GM19455 (cell line): ENCODE measurements around the gene LATS1.
"Not testable (repeated sequence)": the region's sequence is repeated elsewhere in the genome, so short reads cannot be mapped to it uniquely, and the experiment has no call there.

Experiments used
- ATAC-seq: cut with Tn5 transposase; IDR thresholded peaks from one replicate; pipeline ENCODE4 v1.9.1; 2021; ENCODE audit not compliant: unreplicated experiment

The LATS1 gene

GRCh38 chr6:149680503-149680902 lies 37.4 kb downstream of the LATS1 start:
- ATAC-seq: no peak

DNA sequence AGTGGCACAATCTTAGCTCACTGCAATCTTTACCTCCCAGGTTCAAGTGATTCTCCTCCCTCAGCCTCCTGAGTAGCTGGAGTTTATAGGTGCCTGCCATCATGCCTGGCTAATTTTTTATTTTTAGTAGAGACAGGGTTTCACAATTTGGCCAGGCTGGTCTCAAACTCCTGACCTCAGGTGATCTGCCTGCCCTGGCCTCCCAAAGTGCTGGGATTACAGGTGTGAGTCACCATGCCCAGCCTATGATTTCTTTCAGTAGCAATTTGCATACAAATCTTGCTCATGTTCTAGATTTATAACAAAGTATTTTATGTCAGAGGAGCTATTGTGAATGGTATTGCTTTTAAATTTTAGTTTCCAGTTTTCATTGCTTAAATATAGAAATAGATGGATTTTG lies 45.6 kb downstream of the LATS1 start:
- not testable (repeated sequence) for ATAC-seq

GRCh38 chr6:149660028-149660427 lies 57.9 kb downstream of the LATS1 start:
- ATAC-seq: no peak

- ATAC-seq: no peak
These were observed 60.5 kb downstream of the LATS1 start for GRCh38 chr6:149657441-149657840.

DNA sequence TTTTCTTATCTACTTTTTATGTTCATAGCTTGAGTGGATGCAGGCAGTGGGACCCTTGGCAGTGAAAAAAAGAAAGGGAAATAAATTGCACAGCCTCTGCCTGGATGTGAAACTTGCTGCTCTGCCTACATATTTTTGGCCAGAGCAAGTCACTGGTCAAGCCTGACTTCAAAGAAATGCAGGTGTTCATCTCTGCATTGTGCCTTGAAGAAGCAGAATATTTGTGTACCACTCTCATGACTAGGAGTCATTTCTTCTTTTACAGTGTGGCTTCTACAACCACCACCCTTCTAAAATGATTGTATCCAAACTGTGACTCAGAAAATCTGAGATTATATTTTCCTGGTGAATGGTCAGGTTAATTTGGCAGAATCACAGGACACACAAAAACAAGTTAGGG lies 66.8 kb downstream of the LATS1 start:
- ATAC-seq: no peak

DNA sequence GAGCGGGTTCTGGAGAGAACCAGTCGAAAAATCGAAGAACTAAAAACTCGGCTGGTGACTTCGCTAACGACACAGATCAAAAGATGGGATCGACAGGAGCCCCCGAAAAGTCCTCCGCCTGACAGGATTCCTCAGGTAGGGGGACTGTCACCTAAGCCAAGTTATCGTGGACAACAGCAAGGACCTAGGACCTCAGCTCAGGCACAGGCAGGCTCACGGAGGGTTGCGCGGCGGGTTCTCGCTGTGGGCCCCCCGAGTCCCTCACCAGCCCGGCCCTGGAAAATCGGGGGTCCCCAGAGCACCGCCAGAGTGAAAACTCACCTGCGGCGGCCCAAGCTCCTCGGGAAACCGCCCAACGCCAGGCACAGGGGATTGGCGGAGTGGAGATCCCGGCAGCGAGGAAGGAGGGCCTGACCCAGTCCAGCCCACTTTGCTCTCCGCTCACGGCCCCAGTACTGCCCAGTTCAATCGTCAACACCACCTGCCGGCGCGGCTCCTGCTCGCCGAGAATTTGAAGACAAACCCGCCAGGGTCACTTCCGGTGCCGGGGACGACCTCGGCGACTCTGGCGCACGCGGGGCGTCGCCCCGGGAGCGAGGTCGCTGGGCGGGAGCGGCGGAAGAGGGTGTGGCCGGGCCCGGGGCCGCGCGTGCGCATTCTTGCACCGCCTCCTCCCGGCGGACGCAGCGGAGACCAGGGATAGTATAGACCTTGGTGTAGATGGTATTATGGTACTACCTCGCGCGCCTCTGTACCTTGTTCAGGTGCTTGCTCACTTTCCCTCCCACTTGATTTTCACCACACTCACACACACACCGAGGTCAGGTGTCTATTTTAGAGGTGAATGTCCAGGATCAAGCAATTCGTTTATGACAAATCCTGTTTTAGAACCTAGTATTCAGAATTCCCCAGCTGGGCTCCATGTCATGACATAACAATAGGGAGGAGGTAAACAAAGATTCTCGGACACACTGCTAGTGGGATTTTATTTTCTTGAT lies 69.5 kb downstream of the LATS1 start, which contains the start of gene KATNA1:
Gene KATNA1 (minus strand): TSS at position 567 of the 998 bp plus-strand sequence. CDS start 10,167 bp downstream, outside the sequence.
- ATAC-seq: peak; percentile 88

DNA sequence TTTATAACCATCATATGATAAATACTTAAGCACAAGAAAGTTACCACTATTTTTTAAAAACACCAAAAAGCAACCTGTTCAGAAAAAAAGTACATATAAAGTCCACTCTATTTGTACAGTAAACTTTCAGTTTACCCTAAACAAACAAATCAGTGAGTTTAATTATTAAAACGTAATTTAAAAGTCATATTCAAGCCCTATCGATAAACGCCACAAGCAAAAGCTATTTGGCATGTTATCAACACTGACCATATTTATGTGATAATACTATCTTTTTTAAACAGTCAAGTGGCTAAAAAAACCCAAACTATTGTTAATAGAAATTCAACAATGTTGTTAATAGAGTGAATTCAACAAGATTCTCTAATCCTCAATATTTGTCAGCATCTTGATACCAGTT lies 71.3 kb downstream of the LATS1 start:
- no peak for ATAC-seq

- ATAC-seq: no peak
These were observed 74.9 kb downstream of the LATS1 start for GRCh38 chr6:149642829-149643580.

DNA sequence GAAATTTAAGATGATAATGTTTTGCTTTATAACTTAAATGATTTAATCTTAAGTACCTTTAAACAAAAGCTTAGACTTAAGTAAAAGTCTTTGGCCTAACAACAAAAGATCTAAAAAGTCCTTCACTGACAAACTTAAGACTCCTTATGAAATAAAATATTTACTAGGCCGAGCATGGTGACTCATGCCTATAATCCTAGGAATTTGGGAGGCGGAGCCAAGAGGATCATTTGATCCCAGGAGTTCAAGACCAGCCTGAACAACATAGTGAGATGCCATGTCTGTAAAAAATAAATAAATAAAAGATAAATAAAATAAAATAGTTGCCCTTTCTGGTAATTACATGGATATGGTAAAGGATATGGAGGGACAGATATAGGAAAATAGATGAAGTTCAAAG lies 81.8 kb downstream of the LATS1 start:
- no peak for ATAC-seq

GRCh38 chr6:149634315-149634714 lies 83.6 kb downstream of the LATS1 start:
- ATAC-seq: no peak

DNA sequence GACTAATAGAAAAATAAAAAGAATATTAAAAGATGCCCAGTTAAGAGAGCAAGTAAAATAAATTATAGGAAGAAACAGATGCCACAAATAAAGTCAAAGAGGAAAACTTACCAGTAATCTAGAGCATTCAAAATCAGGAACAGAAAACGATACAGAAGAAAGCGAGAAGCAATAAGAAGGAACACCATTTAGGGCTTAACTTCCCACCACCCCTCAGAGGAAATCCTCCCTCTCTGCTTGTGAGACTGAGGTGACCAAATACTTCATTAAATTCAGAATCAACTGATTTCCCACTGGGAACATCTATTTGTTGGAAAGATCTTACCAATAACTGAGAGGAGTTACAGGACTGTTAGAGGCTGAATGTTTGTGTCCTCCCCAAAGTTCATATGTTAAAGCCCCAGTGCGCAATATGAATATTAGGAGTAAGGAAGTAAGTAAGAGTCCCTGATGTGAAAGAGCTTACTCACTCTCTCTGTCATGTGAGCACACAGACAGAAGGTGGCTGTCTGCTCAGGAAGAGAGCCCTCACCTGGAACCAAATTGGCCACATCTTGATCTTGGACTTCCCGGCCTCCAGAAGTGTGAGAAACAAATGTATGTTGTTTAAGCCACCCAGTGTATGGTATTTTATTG lies 88.9 kb downstream of the LATS1 start:
- peak; percentile 74 for ATAC-seq

GRCh38 chr6:149627672-149628071 lies 90.2 kb downstream of the LATS1 start:
- ATAC-seq: no peak

DNA sequence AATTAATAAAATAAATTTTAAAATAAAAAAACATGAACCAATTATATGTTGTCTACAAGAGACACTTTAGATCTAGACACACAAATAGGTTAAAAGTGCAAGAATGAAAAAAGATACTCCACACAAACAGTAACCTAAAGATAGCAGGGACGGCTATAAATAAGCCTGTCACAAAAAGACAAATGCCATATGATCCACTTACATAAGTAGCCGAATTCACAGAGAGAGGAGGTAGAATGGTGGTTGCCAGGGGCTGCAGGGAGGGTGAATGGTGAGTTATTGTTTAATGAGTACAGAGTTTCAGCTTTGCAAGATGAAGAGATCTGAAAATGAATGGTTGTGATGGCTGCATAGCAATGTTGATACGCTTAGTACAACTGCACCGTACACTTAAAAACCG lies 102.1 kb downstream of the LATS1 start:
- no peak for ATAC-seq

- no peak for ATAC-seq
These were observed 103.6 kb downstream of the LATS1 start for GRCh38 chr6:149614337-149614736.

DNA sequence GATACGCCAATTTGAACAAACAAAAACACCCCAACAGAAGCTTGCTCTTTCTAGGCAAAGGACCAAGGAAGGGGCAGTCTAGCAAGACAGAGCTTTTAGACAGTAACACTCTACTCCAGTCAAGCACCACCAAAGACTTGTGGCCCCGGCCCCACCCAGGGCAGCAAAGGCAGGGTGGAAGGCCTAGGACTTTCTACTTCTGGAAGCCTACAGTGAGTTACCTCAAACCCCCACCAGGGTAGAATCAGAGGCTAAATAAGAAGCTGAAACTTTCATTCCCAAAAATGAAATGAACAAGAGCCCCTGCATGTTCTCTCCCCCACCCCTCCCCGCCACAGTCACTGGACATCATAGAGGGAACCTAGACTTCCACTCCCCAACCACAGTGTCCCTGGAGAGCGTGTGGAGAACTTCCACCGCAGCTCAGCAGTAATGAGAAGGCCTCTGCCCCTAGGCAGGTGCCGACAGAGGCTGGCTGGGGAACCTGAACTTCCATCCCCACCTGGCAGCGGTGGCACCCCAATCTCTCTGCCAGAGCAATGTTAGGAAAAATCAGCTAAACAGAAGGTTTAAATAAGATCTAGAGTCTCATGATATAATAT lies 109.4 kb downstream of the LATS1 start:
- no peak for ATAC-seq
